22Rv1 (cell line): Measurements from ENCODE around the gene ATG9B.

ENCODE experiments used
- ZFX ChIP-seq: fragments of 450-650 bp; IDR thresholded peaks from 2 replicates; pipeline ENCODE4 v1.6.1; 2017; ENCODE audit warnings: antibody characterized with exemption, borderline replicate concordance
- TF ChIP-seq, protein P1 (sequence below): fragments of 450-650 bp; IDR thresholded peaks from 2 replicates; pipeline ENCODE4 v1.5.1; 2017; ENCODE audit warnings: mild to moderate bottlenecking

DNA sequence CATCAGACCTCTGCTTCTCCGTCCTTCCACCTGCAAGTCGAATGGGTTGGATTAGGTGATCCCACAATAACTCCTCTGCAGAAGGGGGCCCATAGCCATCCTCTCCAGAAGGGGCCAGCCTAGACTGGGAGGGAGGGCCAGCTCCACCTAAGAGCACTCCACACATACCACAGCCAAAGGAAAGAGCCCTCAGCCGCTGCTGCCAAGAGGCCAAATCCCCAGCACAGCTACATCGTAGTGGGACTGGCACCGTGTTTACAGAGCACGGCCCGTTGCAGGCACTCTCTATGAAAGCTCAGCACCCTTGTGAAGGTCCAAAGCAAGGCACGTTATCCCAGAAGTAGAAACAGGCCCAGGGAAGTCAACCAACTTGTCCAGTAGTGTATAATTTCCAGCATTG lies 51.6 kb downstream of the ATG9B start:
- TF ChIP-seq, protein P1, sequence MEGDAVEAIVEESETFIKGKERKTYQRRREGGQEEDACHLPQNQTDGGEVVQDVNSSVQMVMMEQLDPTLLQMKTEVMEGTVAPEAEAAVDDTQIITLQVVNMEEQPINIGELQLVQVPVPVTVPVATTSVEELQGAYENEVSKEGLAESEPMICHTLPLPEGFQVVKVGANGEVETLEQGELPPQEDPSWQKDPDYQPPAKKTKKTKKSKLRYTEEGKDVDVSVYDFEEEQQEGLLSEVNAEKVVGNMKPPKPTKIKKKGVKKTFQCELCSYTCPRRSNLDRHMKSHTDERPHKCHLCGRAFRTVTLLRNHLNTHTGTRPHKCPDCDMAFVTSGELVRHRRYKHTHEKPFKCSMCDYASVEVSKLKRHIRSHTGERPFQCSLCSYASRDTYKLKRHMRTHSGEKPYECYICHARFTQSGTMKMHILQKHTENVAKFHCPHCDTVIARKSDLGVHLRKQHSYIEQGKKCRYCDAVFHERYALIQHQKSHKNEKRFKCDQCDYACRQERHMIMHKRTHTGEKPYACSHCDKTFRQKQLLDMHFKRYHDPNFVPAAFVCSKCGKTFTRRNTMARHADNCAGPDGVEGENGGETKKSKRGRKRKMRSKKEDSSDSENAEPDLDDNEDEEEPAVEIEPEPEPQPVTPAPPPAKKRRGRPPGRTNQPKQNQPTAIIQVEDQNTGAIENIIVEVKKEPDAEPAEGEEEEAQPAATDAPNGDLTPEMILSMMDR = no peak
- no peak for TF ChIP-seq ZFX
